ENCODE results near the gene INO80E. TPM values are rescaled to one million over a fixed set of nuclear protein-coding genes. Genes with fewer than 3 reads are reported as not detected.

Gene INO80E
- total RNA-seq, 1 experiment from 2014 or later: 67.7 TPM

- DNase-seq: no peak
- Histone ChIP-seq H3K4me2 (ENCODE audit: low read depth, low read length, poor library complexity, severe bottlenecking) (no peak overlapping the region), H3K36me3 (ENCODE audit: insufficient read depth, low read length) (peaks cover 13% of the 10 kb centered on the region), H3K4me3 (ENCODE audit: low read length) (no peak overlapping the region), H3K27me3 (ENCODE audit: low read length) (no peaks in the 10 kb centered on the region), H3K79me2 (ENCODE audit: low read length) (no peaks in the 10 kb centered on the region), H3K9me3 (ENCODE audit: low read length) (no peaks in the 10 kb centered on the region), H3K9ac (ENCODE audit: low read length) (no peak overlapping the region), H3K4me1 (ENCODE audit: low read length) (no peaks in the 10 kb centered on the region), H3K9me2 (replicated peaks; ENCODE audit: insufficient read depth, low read length) (no peaks in the 10 kb centered on the region), H3K27ac (ENCODE audit: low read length) (no peak overlapping the region), H4K20me1 (ENCODE audit: insufficient read depth, low read depth, low read length) (no peaks in the 10 kb centered on the region), H2AFZ (ENCODE audit: low read length) (no peak overlapping the region)
Measured at GRCh38 chr16:29986931-29987330, 9.1 kb upstream of the INO80E start.

- Histone ChIP-seq H3K4me1 (ENCODE audit: low read length) (no peaks in the 10 kb centered on the region), H3K4me3 (ENCODE audit: low read length) (no peak overlapping the region), H3K9ac (ENCODE audit: low read length) (no peak overlapping the region), H3K27ac (ENCODE audit: low read length) (no peak overlapping the region), H2AFZ (ENCODE audit: low read length) (no peak overlapping the region), H3K79me2 (ENCODE audit: low read length) (no peaks in the 10 kb centered on the region), H3K9me2 (replicated peaks; ENCODE audit: insufficient read depth, low read length) (no peaks in the 10 kb centered on the region), H3K27me3 (ENCODE audit: low read length) (no peaks in the 10 kb centered on the region), H3K9me3 (ENCODE audit: low read length) (no peaks in the 10 kb centered on the region), H3K4me2 (ENCODE audit: low read depth, low read length, poor library complexity, severe bottlenecking) (no peak overlapping the region), H3K36me3 (ENCODE audit: insufficient read depth, low read length) (peaks cover 13% of the 10 kb centered on the region), H4K20me1 (ENCODE audit: insufficient read depth, low read depth, low read length) (no peaks in the 10 kb centered on the region)
- DNase-seq: peak; percentile 14
Measured at GRCh38 chr16:29987371-29988085, 8.5 kb upstream of the INO80E start.

DNA sequence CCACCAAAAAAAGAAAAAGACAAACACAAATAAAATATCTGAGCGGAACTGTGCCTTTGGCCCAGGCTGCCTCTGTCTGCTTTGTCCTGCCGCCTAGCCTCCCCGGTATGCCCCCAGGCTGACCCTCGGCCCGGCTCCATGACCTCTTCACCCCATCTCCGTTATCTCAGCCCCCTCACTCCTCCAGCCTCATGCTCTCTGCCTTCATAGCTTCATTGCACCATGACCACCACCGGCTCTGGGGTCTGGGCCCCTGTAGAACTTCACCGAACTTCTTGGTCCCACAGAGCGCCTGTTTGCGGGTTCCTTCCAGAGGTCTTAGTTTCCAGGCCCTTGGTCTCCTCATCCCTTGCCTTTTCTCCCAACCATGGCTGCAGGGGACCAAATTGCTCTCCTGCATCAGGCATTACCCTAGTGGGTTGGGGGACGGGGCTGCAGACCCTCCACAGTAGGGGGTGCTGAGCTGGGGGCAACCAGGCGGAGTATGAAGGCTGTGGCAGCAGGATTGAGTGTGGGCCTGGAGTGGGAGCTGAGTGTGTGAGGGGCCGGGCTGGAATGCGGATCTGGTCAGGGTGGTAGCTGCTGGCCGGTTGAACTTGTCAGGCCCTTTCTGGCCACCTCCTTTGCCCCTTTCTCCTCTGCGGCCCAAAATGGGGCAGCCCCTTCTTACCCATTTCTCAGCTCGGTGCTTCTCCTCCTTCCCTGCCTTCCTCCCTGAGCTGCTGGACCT is 7.5 kb upstream of the INO80E start:
- peaks cover 3% of the 10 kb centered on the region for H3K4me1 ChIP-seq (ENCODE audit: low read length)
- H3K27ac ChIP-seq (ENCODE audit: low read length): no peak overlapping the region
- H3K4me2 ChIP-seq (ENCODE audit: low read depth, low read length, poor library complexity, severe bottlenecking): no peak overlapping the region
- H3K36me3 ChIP-seq (ENCODE audit: insufficient read depth, low read length): peaks cover 13% of the 10 kb centered on the region
- H3K9me2 ChIP-seq (replicated peaks; ENCODE audit: insufficient read depth, low read length): no peaks in the 10 kb centered on the region
- H3K9me3 ChIP-seq (ENCODE audit: low read length): no peaks in the 10 kb centered on the region
- H4K20me1 ChIP-seq (ENCODE audit: insufficient read depth, low read depth, low read length): no peaks in the 10 kb centered on the region
- DNase-seq: peak; percentile 17
- no peak overlapping the region for H3K9ac ChIP-seq (ENCODE audit: low read length)
- no peak overlapping the region for H2AFZ ChIP-seq (ENCODE audit: low read length)
- no peaks in the 10 kb centered on the region for H3K27me3 ChIP-seq (ENCODE audit: low read length)
- H3K79me2 ChIP-seq (ENCODE audit: low read length): no peaks in the 10 kb centered on the region
- no peak overlapping the region for H3K4me3 ChIP-seq (ENCODE audit: low read length)

- Histone ChIP-seq H3K4me3 (ENCODE audit: low read length) (no peak overlapping the region), H3K4me1 (ENCODE audit: low read length) (peaks cover 10% of the 10 kb centered on the region), H3K9me2 (replicated peaks; ENCODE audit: insufficient read depth, low read length) (no peaks in the 10 kb centered on the region), H3K36me3 (ENCODE audit: insufficient read depth, low read length) (peaks cover 9% of the 10 kb centered on the region), H4K20me1 (ENCODE audit: insufficient read depth, low read depth, low read length) (no peaks in the 10 kb centered on the region), H3K9me3 (ENCODE audit: low read length) (no peaks in the 10 kb centered on the region), H3K79me2 (ENCODE audit: low read length) (no peaks in the 10 kb centered on the region), H3K27ac (ENCODE audit: low read length) (no peak overlapping the region), H3K9ac (ENCODE audit: low read length) (no peak overlapping the region), H3K4me2 (ENCODE audit: low read depth, low read length, poor library complexity, severe bottlenecking) (no peak overlapping the region), H3K27me3 (ENCODE audit: low read length) (no peaks in the 10 kb centered on the region), H2AFZ (ENCODE audit: low read length) (no peak overlapping the region)
- no peak for DNase-seq
Measured at GRCh38 chr16:29989111-29989858, 6.8 kb upstream of the INO80E start.

DNA sequence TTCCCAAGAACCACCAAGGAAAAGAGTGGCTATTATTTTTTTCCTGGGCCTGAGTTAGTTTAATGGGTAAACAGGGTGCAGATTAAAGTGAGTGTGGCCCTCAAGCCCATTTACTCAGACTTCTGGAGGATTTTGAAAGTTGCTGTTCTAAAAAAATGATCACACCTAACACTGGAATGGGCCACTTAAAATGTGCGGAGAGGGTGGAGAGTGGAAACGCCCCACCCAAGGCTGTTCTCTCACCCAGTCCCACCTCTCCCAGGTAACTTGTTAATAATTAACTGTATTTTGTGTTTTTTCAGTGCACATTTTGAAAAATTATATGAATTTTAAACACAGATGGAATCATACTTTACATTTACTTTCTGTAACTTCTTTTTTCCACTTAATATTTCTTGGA is 6.0 kb upstream of the INO80E start:
- Histone ChIP-seq H3K4me3 (ENCODE audit: low read length) (no peak overlapping the region), H3K4me1 (ENCODE audit: low read length) (peaks cover 18% of the 10 kb centered on the region), H3K4me2 (ENCODE audit: low read depth, low read length, poor library complexity, severe bottlenecking) (no peak overlapping the region), H3K27me3 (ENCODE audit: low read length) (no peaks in the 10 kb centered on the region), H4K20me1 (ENCODE audit: insufficient read depth, low read depth, low read length) (no peaks in the 10 kb centered on the region), H3K79me2 (ENCODE audit: low read length) (no peaks in the 10 kb centered on the region), H3K27ac (ENCODE audit: low read length) (no peak overlapping the region), H3K9me3 (ENCODE audit: low read length) (no peaks in the 10 kb centered on the region), H3K9ac (ENCODE audit: low read length) (no peak overlapping the region), H2AFZ (ENCODE audit: low read length) (no peak overlapping the region), H3K36me3 (ENCODE audit: insufficient read depth, low read length) (peaks cover 5% of the 10 kb centered on the region; the same call in 1 of the 2 replicates), H3K9me2 (replicated peaks; ENCODE audit: insufficient read depth, low read length) (no peaks in the 10 kb centered on the region)
- no peak for DNase-seq

DNA sequence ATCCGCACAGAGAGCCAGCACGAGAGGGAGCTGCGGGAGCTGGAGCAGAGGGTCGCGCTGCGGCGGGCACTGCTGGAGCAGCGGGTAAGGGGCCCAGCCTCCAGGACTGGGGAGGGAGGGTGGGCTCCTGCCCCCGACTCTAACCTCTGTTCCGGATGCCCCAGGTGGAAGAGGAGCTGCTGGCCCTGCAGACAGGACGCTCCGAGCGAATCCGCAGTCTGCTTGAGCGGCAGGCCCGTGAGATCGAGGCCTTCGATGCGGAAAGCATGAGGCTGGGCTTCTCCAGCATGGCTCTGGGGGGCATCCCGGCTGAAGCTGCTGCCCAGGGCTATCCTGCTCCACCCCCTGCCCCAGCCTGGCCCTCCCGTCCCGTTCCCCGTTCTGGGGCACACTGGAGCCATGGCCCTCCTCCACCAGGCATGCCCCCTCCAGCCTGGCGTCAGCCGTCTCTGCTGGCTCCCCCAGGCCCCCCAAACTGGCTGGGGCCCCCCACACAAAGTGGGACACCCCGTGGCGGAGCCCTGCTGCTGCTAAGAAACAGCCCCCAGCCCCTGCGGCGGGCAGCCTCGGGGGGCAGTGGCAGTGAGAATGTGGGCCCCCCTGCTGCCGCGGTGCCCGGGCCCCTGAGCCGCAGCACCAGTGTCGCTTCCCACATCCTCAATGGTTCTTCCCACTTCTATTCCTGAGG is 5.0 kb upstream of the INO80E start:
- H3K9me2 ChIP-seq (replicated peaks; ENCODE audit: insufficient read depth, low read length): no peaks in the 10 kb centered on the region
- no peak overlapping the region for H3K27ac ChIP-seq (ENCODE audit: low read length)
- H3K4me2 ChIP-seq (ENCODE audit: low read depth, low read length, poor library complexity, severe bottlenecking): no peak overlapping the region
- H3K36me3 ChIP-seq (ENCODE audit: insufficient read depth, low read length): peaks cover 5% of the 10 kb centered on the region; the same call in 1 of the 2 replicates
- DNase-seq: no peak
- no peaks in the 10 kb centered on the region for H3K27me3 ChIP-seq (ENCODE audit: low read length)
- H2AFZ ChIP-seq (ENCODE audit: low read length): no peak overlapping the region
- H3K4me1 ChIP-seq (ENCODE audit: low read length): peaks cover 26% of the 10 kb centered on the region
- no peak overlapping the region for H3K9ac ChIP-seq (ENCODE audit: low read length)
- no peaks in the 10 kb centered on the region for H3K9me3 ChIP-seq (ENCODE audit: low read length)
- H3K79me2 ChIP-seq (ENCODE audit: low read length): no peaks in the 10 kb centered on the region
- no peaks in the 10 kb centered on the region for H4K20me1 ChIP-seq (ENCODE audit: insufficient read depth, low read depth, low read length)
- no peak overlapping the region for H3K4me3 ChIP-seq (ENCODE audit: low read length)

DNA sequence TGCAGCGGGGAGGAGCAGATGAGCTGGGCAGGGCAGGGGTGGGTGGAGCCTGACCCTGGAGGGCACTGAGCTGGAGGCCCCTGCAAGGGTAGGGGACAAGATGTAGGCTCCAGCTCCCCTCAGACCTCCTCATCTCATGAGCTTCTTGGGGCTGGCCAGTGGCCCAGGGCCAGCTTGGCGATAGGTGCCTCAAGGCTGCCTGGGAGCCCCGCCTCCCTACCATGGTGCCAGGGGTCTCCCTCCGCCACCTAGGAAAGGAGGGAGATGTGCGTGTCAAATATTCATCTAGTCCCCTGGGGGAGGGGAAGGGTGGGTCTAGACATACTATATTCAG is 4.5 kb upstream of the INO80E start:
- no peaks in the 10 kb centered on the region for H3K27me3 ChIP-seq (ENCODE audit: low read length)
- H3K4me3 ChIP-seq (ENCODE audit: low read length): no peak overlapping the region
- peaks cover 4% of the 10 kb centered on the region for H3K79me2 ChIP-seq (ENCODE audit: low read length)
- no peaks in the 10 kb centered on the region for H4K20me1 ChIP-seq (ENCODE audit: insufficient read depth, low read depth, low read length)
- H3K9me3 ChIP-seq (ENCODE audit: low read length): no peaks in the 10 kb centered on the region
- H3K36me3 ChIP-seq (ENCODE audit: insufficient read depth, low read length): peaks cover 5% of the 10 kb centered on the region; the same call in 1 of the 2 replicates
- H2AFZ ChIP-seq (ENCODE audit: low read length): no peak overlapping the region
- H3K4me1 ChIP-seq (ENCODE audit: low read length): peaks cover 26% of the 10 kb centered on the region
- H3K27ac ChIP-seq (ENCODE audit: low read length): no peak overlapping the region
- H3K9ac ChIP-seq (ENCODE audit: low read length): no peak overlapping the region
- DNase-seq: peak; percentile 38
- H3K9me2 ChIP-seq (replicated peaks; ENCODE audit: insufficient read depth, low read length): no peaks in the 10 kb centered on the region
- no peak overlapping the region for H3K4me2 ChIP-seq (ENCODE audit: low read depth, low read length, poor library complexity, severe bottlenecking)
